HG03378 (cell line): Measurements from ENCODE around the gene MSRB1.

ENCODE experiments used
- ATAC-seq: cut with Tn5 transposase; IDR thresholded peaks from one replicate; pipeline ENCODE4 v1.9.1; 2021; ENCODE audit warnings: mild to moderate bottlenecking, moderate library complexity; ENCODE audit not compliant: unreplicated experiment

The MSRB1 gene

GRCh38 chr16:1979271-1980029 lies 36.5 kb upstream of the MSRB1 start:
- no peak for ATAC-seq

GRCh38 chr16:1978476-1979120 lies 35.6 kb upstream of the MSRB1 start:
- no peak for ATAC-seq

GRCh38 chr16:1977875-1978268 lies 34.9 kb upstream of the MSRB1 start:
- no peak for ATAC-seq

GRCh38 chr16:1976951-1977874 lies 34.2 kb upstream of the MSRB1 start:
- no peak for ATAC-seq

- ATAC-seq, result no peak
Observed at GRCh38 chr16:1976216-1976520, 33.2 kb upstream of the MSRB1 start.

GRCh38 chr16:1975432-1976215 lies 32.6 kb upstream of the MSRB1 start:
- no peak for ATAC-seq

GRCh38 chr16:1974157-1975070 lies 31.4 kb upstream of the MSRB1 start:
- no peak for ATAC-seq

- ATAC-seq, result no peak
Observed at GRCh38 chr16:1973461-1974156, 30.6 kb upstream of the MSRB1 start.

GRCh38 chr16:1972490-1972877 lies 29.5 kb upstream of the MSRB1 start:
- no peak for ATAC-seq

- peak; percentile 58 for ATAC-seq
Observed at GRCh38 chr16:1971796-1972489, 28.9 kb upstream of the MSRB1 start, which contains the start of gene TBL3. TSS of gene TBL3 (plus strand) at chr16:1972053. CDS start at chr16:1972165, 112 bp downstream.

- no peak for ATAC-seq
Observed at GRCh38 chr16:1968146-1968953, 25.4 kb upstream of the MSRB1 start.

GRCh38 chr16:1966460-1966859 lies 23.5 kb upstream of the MSRB1 start, which contains the start of gene RNF151:
TSS of gene RNF151 (plus strand) at chr16:1966856. CDS start at chr16:1966882, 26 bp downstream.
- ATAC-seq, result no peak

GRCh38 chr16:1965396-1966001 lies 22.5 kb upstream of the MSRB1 start:
- no peak for ATAC-seq

GRCh38 chr16:1964506-1965395 lies 21.8 kb upstream of the MSRB1 start, which contains the start of gene RPS2:
TSS of gene RPS2 (minus strand) at chr16:1964826. CDS start at chr16:1964625, 201 bp downstream.
- peak; percentile 67 for ATAC-seq

GRCh38 chr16:1963806-1964505 lies 21.0 kb upstream of the MSRB1 start:
- ATAC-seq, result no peak
